Activated T-helper 17 cell treated with anti-CD3 and anti-CD28 coated beads, Interleukin-2, amount 50 U/mL, for 72 hours (primary cell): ENCODE data around the gene MOAP1. TPM values are rescaled to one million over a fixed set of nuclear protein-coding genes. Genes with fewer than 3 reads are reported as not detected.
"Not testable (repeated sequence)": the region's sequence is repeated elsewhere in the genome, so short reads cannot be mapped to it uniquely, and the experiment has no call there.

Source experiments
- ATAC-seq: fragments of 150-1000 bp; cut with Tn5 transposase; replicated peaks from 2 replicates; pipeline ENCODE4 v1.10.0; 2021; ENCODE audit warnings: mild to moderate bottlenecking, moderate library complexity
- H3K27ac Mint-ChIP-seq: one replicate; pipeline ENCODE4 v1.8.0; 2022; ENCODE audit warnings: mixed read lengths
- H3K27me3 Mint-ChIP-seq: one replicate; pipeline ENCODE4 v1.8.0; 2022; ENCODE audit warnings: mixed read lengths
- H3K36me3 Mint-ChIP-seq: one replicate; pipeline ENCODE4 v1.8.0; 2022; ENCODE audit warnings: low read depth, mild to moderate bottlenecking, mixed read lengths
- H3K4me1 Mint-ChIP-seq: one replicate; pipeline ENCODE4 v1.8.0; 2022; ENCODE audit warnings: mixed read lengths
- H3K4me3 Mint-ChIP-seq: one replicate; pipeline ENCODE4 v1.8.0; 2022; ENCODE audit warnings: mild to moderate bottlenecking, mixed read lengths
- H3K9me3 Mint-ChIP-seq: one replicate; pipeline ENCODE4 v1.8.0; 2022; ENCODE audit warnings: mixed read lengths
- total RNA-seq, 2 donors: library from RNA; stranded (reverse); gene quantifications; one replicate each; pipeline ENCODE4 v1.2.3, GENCODE V29; 2022

The MOAP1 gene
- total RNA-seq, 2 donors from 2014 or later: 21.9 to 25.4 TPM

GRCh38 chr14:93201155-93201704 lies 16.5 kb upstream of the MOAP1 start:
- Mint-ChIP-seq H3K36me3 (peaks cover 23% of the 10 kb centered on the region), H3K27me3 (no peaks in the 10 kb centered on the region), H3K4me3 (no peak overlapping the region), H3K4me1 (peaks cover 11% of the 10 kb centered on the region), H3K9me3 (no peaks in the 10 kb centered on the region), H3K27ac (no peak overlapping the region)
- ATAC-seq: no peak

- H3K4me1 Mint-ChIP-seq: peaks cover 11% of the 10 kb centered on the region
- H3K9me3 Mint-ChIP-seq: no peaks in the 10 kb centered on the region
- peaks cover 23% of the 10 kb centered on the region for H3K36me3 Mint-ChIP-seq
- H3K4me3 Mint-ChIP-seq: no peak overlapping the region
- ATAC-seq: no peak
- no peak overlapping the region for H3K27ac Mint-ChIP-seq
- H3K27me3 Mint-ChIP-seq: no peaks in the 10 kb centered on the region
Observed at GRCh38 chr14:93200553-93200952, 15.9 kb upstream of the MOAP1 start.

GRCh38 chr14:93199031-93199430 lies 14.3 kb upstream of the MOAP1 start:
- peaks cover 17% of the 10 kb centered on the region for H3K36me3 Mint-ChIP-seq
- no peak overlapping the region for H3K27ac Mint-ChIP-seq

GRCh38 chr14:93195316-93195999 lies 10.8 kb upstream of the MOAP1 start:
- Mint-ChIP-seq H3K36me3 (peaks cover 12% of the 10 kb centered on the region), H3K4me3 (no peak overlapping the region), H3K9me3 (no peaks in the 10 kb centered on the region), H3K27me3 (no peaks in the 10 kb centered on the region), H3K27ac (no peak overlapping the region), H3K4me1 (peaks cover 3% of the 10 kb centered on the region)
- no peak for ATAC-seq

More at GRCh38 chr14:93199031-93199430, 14.3 kb upstream of the MOAP1 start:
- Mint-ChIP-seq H3K4me3 (no peak overlapping the region), H3K9me3 (no peaks in the 10 kb centered on the region), H3K27me3 (no peaks in the 10 kb centered on the region), H3K4me1 (peaks cover 3% of the 10 kb centered on the region)
- no peak for ATAC-seq

- H3K27me3 Mint-ChIP-seq: no peaks in the 10 kb centered on the region
- H3K4me3 Mint-ChIP-seq: peak overlapping the region; percentile 91
- peaks cover 59% of the 10 kb centered on the region for H3K36me3 Mint-ChIP-seq
- peaks cover 30% of the 10 kb centered on the region for H3K4me1 Mint-ChIP-seq
- no peak for ATAC-seq
- no peaks in the 10 kb centered on the region for H3K9me3 Mint-ChIP-seq
- no peak overlapping the region for H3K27ac Mint-ChIP-seq
Observed at GRCh38 chr14:93186956-93187355, 2.3 kb upstream of the MOAP1 start.

- Mint-ChIP-seq H3K27me3 (no peaks in the 10 kb centered on the region), H3K4me3 (peak overlapping the region; percentile 91), H3K4me1 (peaks cover 34% of the 10 kb centered on the region), H3K27ac (peak overlapping the region; percentile 43), H3K36me3 (peaks cover 63% of the 10 kb centered on the region), H3K9me3 (no peaks in the 10 kb centered on the region)
- ATAC-seq: no peak
Observed at GRCh38 chr14:93186466-93186865, 1.8 kb upstream of the MOAP1 start.

GRCh38 chr14:93185349-93185720 lies 638 bp upstream of the MOAP1 start:
- Mint-ChIP-seq H3K27ac (peak overlapping the region; percentile 88), H3K9me3 (no peaks in the 10 kb centered on the region), H3K36me3 (peaks cover 58% of the 10 kb centered on the region), H3K27me3 (no peaks in the 10 kb centered on the region), H3K4me3 (peak overlapping the region; percentile 91), H3K4me1 (peaks cover 34% of the 10 kb centered on the region)
- no peak for ATAC-seq

- Mint-ChIP-seq H3K4me1 (peaks cover 29% of the 10 kb centered on the region), H3K9me3 (no peaks in the 10 kb centered on the region), H3K4me3 (peak overlapping the region; percentile 91), H3K27me3 (no peaks in the 10 kb centered on the region), H3K36me3 (peaks cover 45% of the 10 kb centered on the region), H3K27ac (peak overlapping the region; percentile 90)
- no peak for ATAC-seq
Observed at GRCh38 chr14:93183596-93184317, 940 bp downstream of the MOAP1 start.

GRCh38 chr14:93175492-93175891 lies 9.2 kb downstream of the MOAP1 start:
- no peak overlapping the region for H3K4me3 Mint-ChIP-seq
- ATAC-seq: no peak
- H3K9me3 Mint-ChIP-seq: no peaks in the 10 kb centered on the region
- no peak overlapping the region for H3K27ac Mint-ChIP-seq
- no peaks in the 10 kb centered on the region for H3K36me3 Mint-ChIP-seq
- no peaks in the 10 kb centered on the region for H3K4me1 Mint-ChIP-seq
- H3K27me3 Mint-ChIP-seq: no peaks in the 10 kb centered on the region

- not testable (repeated sequence) for H3K9me3 Mint-ChIP-seq, H3K36me3 Mint-ChIP-seq, H3K4me3 Mint-ChIP-seq, H3K4me1 Mint-ChIP-seq, H3K27ac Mint-ChIP-seq, ATAC-seq, H3K27me3 Mint-ChIP-seq
Observed at GRCh38 chr14:93174731-93175130, 10.0 kb downstream of the MOAP1 start.

- Mint-ChIP-seq H3K4me1 (no peaks in the 10 kb centered on the region), H3K27me3 (no peaks in the 10 kb centered on the region), H3K4me3 (no peak overlapping the region), H3K27ac (no peak overlapping the region), H3K36me3 (no peaks in the 10 kb centered on the region), H3K9me3 (no peaks in the 10 kb centered on the region)
- peak; percentile 76 for ATAC-seq
Observed at GRCh38 chr14:93173943-93174395, 10.7 kb downstream of the MOAP1 start.

- H3K4me1 Mint-ChIP-seq: no peaks in the 10 kb centered on the region
- H3K27ac Mint-ChIP-seq: no peak overlapping the region
- H3K27me3 Mint-ChIP-seq: no peaks in the 10 kb centered on the region
- no peak for ATAC-seq
- no peaks in the 10 kb centered on the region for H3K36me3 Mint-ChIP-seq
- no peaks in the 10 kb centered on the region for H3K9me3 Mint-ChIP-seq
- no peak overlapping the region for H3K4me3 Mint-ChIP-seq
Observed at GRCh38 chr14:93171376-93171775, 13.3 kb downstream of the MOAP1 start.

- not testable (repeated sequence) for H3K9me3 Mint-ChIP-seq, H3K27ac Mint-ChIP-seq, ATAC-seq, H3K4me3 Mint-ChIP-seq, H3K4me1 Mint-ChIP-seq, H3K36me3 Mint-ChIP-seq, H3K27me3 Mint-ChIP-seq
Observed at GRCh38 chr14:93170141-93170540, 14.6 kb downstream of the MOAP1 start.

- H3K27ac Mint-ChIP-seq, H3K4me3 Mint-ChIP-seq, ATAC-seq, H3K27me3 Mint-ChIP-seq, H3K9me3 Mint-ChIP-seq, H3K36me3 Mint-ChIP-seq, H3K4me1 Mint-ChIP-seq: not testable (repeated sequence)
Observed at GRCh38 chr14:93169619-93170018, 15.1 kb downstream of the MOAP1 start.

GRCh38 chr14:93168610-93169009 lies 16.1 kb downstream of the MOAP1 start:
- H3K4me1 Mint-ChIP-seq, H3K27me3 Mint-ChIP-seq, H3K27ac Mint-ChIP-seq, H3K4me3 Mint-ChIP-seq, ATAC-seq, H3K36me3 Mint-ChIP-seq, H3K9me3 Mint-ChIP-seq: not testable (repeated sequence)
